Astrocyte (in vitro differentiated cells and primary cell): ENCODE data around the gene ACSF3. TPM values are rescaled to one million over a fixed set of nuclear protein-coding genes. Genes with fewer than 3 reads are reported as not detected.

Experiments
- DNase-seq: peaks from one replicate; pipeline ENCODE4 v3.0.0-alpha.2; 2010; ENCODE audit warnings: low read depth
- FAIRE-seq: peaks from 2 replicates; lab custom pipeline; 2011; peaks lifted over from hg19 to GRCh38; lab: Jason Lieb, UNC
- H2AFZ ChIP-seq: 2 replicates; pipeline ENCODE4 v1.6.0; 2012; ENCODE audit warnings: low read depth, low read length, inconsistent platforms
- H3K27ac ChIP-seq: 2 replicates; pipeline ENCODE4 v1.5.1; 2011; ENCODE audit warnings: low read depth, low read length, inconsistent platforms
- H3K27me3 ChIP-seq: 2 replicates; pipeline ENCODE4 v1.6.0; 2011; ENCODE audit warnings: low read length, inconsistent platforms; ENCODE audit not compliant: insufficient read depth
- H3K36me3 ChIP-seq: 2 replicates; pipeline ENCODE4 v1.5.1; 2011; ENCODE audit warnings: low read length, inconsistent platforms; ENCODE audit not compliant: insufficient read depth
- H3K4me1 ChIP-seq: 2 replicates; pipeline ENCODE4 v1.5.1; 2011; ENCODE audit warnings: low read length, inconsistent platforms; ENCODE audit not compliant: insufficient read depth
- H3K4me2 ChIP-seq: 2 replicates; pipeline ENCODE4 v1.6.0; 2012; ENCODE audit warnings: low read length, inconsistent platforms
- H3K4me3 ChIP-seq: 2 replicates; pipeline ENCODE4 v1.5.1; 2011; ENCODE audit warnings: low read depth, mild to moderate bottlenecking, low read length, inconsistent platforms; ENCODE audit not compliant: insufficient read depth
- H3K79me2 ChIP-seq: 2 replicates; pipeline ENCODE4 v1.6.0; 2012; ENCODE audit warnings: mild to moderate bottlenecking, low read length, inconsistent platforms; ENCODE audit not compliant: insufficient read depth
- H3K9ac ChIP-seq: 2 replicates; pipeline ENCODE4 v1.6.0; 2012; ENCODE audit warnings: mild to moderate bottlenecking, low read length, inconsistent platforms
- H3K9me3 ChIP-seq: 2 replicates; pipeline ENCODE4 v1.5.1; 2012; ENCODE audit warnings: low read depth, mild to moderate bottlenecking, low read length, inconsistent platforms; ENCODE audit not compliant: insufficient read depth
- H4K20me1 ChIP-seq: 2 replicates; pipeline ENCODE4 v1.6.0; 2012; ENCODE audit warnings: low read length, inconsistent platforms; ENCODE audit not compliant: insufficient read depth
- H3K27ac Mint-ChIP-seq: one replicate; pipeline ENCODE4 v1.8.0; 2021; ENCODE audit warnings: mild to moderate bottlenecking, mixed read lengths; ENCODE audit not compliant: unreplicated experiment
- H3K27me3 Mint-ChIP-seq: one replicate; pipeline ENCODE4 v1.8.0; 2021; ENCODE audit warnings: low read depth, mixed read lengths; ENCODE audit not compliant: unreplicated experiment
- H3K36me3 Mint-ChIP-seq: one replicate; pipeline ENCODE4 v1.8.0; 2021; ENCODE audit warnings: low read depth, mixed read lengths; ENCODE audit not compliant: unreplicated experiment
- H3K4me1 Mint-ChIP-seq: one replicate; pipeline ENCODE4 v1.8.0; 2021; ENCODE audit warnings: low read depth, mixed read lengths; ENCODE audit not compliant: unreplicated experiment
- H3K4me3 Mint-ChIP-seq: one replicate; pipeline ENCODE4 v1.8.0; 2021; ENCODE audit warnings: mild to moderate bottlenecking, moderate library complexity, mixed read lengths; ENCODE audit not compliant: unreplicated experiment
- H3K9me3 Mint-ChIP-seq: one replicate; pipeline ENCODE4 v1.8.0; 2021; ENCODE audit warnings: mild to moderate bottlenecking, mixed read lengths; ENCODE audit not compliant: unreplicated experiment
- CTCF ChIP-seq: IDR thresholded peaks from 2 replicates; pipeline ENCODE4 v1.5.1; 2011; ENCODE audit warnings: low read depth, mild to moderate bottlenecking, inconsistent platforms, low read length, moderate library complexity; ENCODE audit not compliant: insufficient read depth
- EZH2 ChIP-seq: IDR thresholded peaks from 2 replicates; pipeline ENCODE4 v1.6.1; 2012; ENCODE audit warnings: mild to moderate bottlenecking, low read length, inconsistent platforms; ENCODE audit not compliant: insufficient read depth
- total RNA-seq: library from RNA; stranded (reverse); gene quantifications from 2 replicates; pipeline ENCODE4 v1.2.1, GENCODE V29; 2021

ACSF3 gene
- total RNA-seq, 1 donor from 2014 or later: 17.0 TPM

GRCh38 chr16:89174055-89174827 lies 80.6 kb downstream of the ACSF3 start:
- H3K36me3 Mint-ChIP-seq: no peaks in the 10 kb centered on the region
- Histone ChIP-seq H3K9me3 (no peaks in the 10 kb centered on the region), H3K9ac (no peak overlapping the region), H4K20me1 (no peaks in the 10 kb centered on the region), H2AFZ (no peak overlapping the region), H3K27ac (no peak overlapping the region), H3K4me3 (no peak overlapping the region), H3K79me2 (no peaks in the 10 kb centered on the region), H3K36me3 (no peaks in the 10 kb centered on the region), H3K4me2 (no peak overlapping the region), H3K27me3 (no peaks in the 10 kb centered on the region), H3K4me1 (no peaks in the 10 kb centered on the region)
- H3K27ac Mint-ChIP-seq: no peak overlapping the region
- FAIRE-seq (no peak), DNase-seq (no peak)
- no peak overlapping the region for H3K4me3 Mint-ChIP-seq
- no peaks in the 10 kb centered on the region for H3K9me3 Mint-ChIP-seq
- TF ChIP-seq EZH2 (no peak), CTCF (no peak)
- H3K4me1 Mint-ChIP-seq: no peaks in the 10 kb centered on the region
- H3K27me3 Mint-ChIP-seq: peaks cover 13% of the 10 kb centered on the region

GRCh38 chr16:89174877-89175276 lies 81.2 kb downstream of the ACSF3 start:
- no peaks in the 10 kb centered on the region for H3K9me3 ChIP-seq
- H3K9me3 Mint-ChIP-seq: no peaks in the 10 kb centered on the region
- H3K27me3 ChIP-seq: no peaks in the 10 kb centered on the region
- no peaks in the 10 kb centered on the region for H3K79me2 ChIP-seq
- no peak overlapping the region for H3K4me3 ChIP-seq
- FAIRE-seq (no peak), DNase-seq (no peak)
- H2AFZ ChIP-seq: no peak overlapping the region
- no peaks in the 10 kb centered on the region for H3K4me1 Mint-ChIP-seq
- H3K27me3 Mint-ChIP-seq: peaks cover 16% of the 10 kb centered on the region
- no peak overlapping the region for H3K4me3 Mint-ChIP-seq
- H3K27ac ChIP-seq: no peak overlapping the region
- H3K9ac ChIP-seq: no peak overlapping the region
- no peaks in the 10 kb centered on the region for H4K20me1 ChIP-seq
- H3K36me3 Mint-ChIP-seq: no peaks in the 10 kb centered on the region
- no peak for TF ChIP-seq EZH2
- TF ChIP-seq CTCF: no peak
- no peaks in the 10 kb centered on the region for H3K4me1 ChIP-seq
- H3K36me3 ChIP-seq: no peaks in the 10 kb centered on the region
- no peak overlapping the region for H3K27ac Mint-ChIP-seq
- H3K4me2 ChIP-seq: no peak overlapping the region
